ENCODE data around the gene ACVR2A. TPM values are rescaled to one million over a fixed set of nuclear protein-coding genes. Genes with fewer than 3 reads are reported as not detected.

Gene ACVR2A
- total and polyA plus RNA-seq, 2 of the 4 experiments (the other 2 are of a cell fraction) = 1.8 to 6.8 TPM

GRCh38 chr2:147872967-147873366 is 28.1 kb downstream of the ACVR2A start:
- TF ChIP-seq MXI1 (IDR thresholded peaks at IDR 0.05; ENCODE audit: borderline replicate concordance, low read depth, low read length) (no peak), USF2 (IDR thresholded peaks at IDR 0.05; ENCODE audit: low read depth, low read length) (no peak), RAD21 (IDR thresholded peaks at IDR 0.05; ENCODE audit: low read length) (no peak)
- H2AK9ac ChIP-seq (replicated peaks; ENCODE audit: low read depth, low read length, poor library complexity) = no peak overlapping the region
- no peak overlapping the region for H3K4ac ChIP-seq (ENCODE audit: low read depth, low read length)
- H3K9me3 ChIP-seq (ENCODE audit: control insufficient read depth, insufficient read depth, low read length) = no peaks in the 10 kb centered on the region
- no peaks in the 10 kb centered on the region; the same call in 1 of the 2 replicates for H3K9me1 ChIP-seq (ENCODE audit: insufficient read depth, low read length)
- H4K20me1 ChIP-seq (ENCODE audit: insufficient read depth, low read length) = peaks cover 3% of the 10 kb centered on the region; the same call in 1 of the 2 replicates
- no peak overlapping the region for H2BK20ac ChIP-seq (ENCODE audit: low read depth, low read length)
- H2AK5ac ChIP-seq (ENCODE audit: low read depth, low read length) = no peak overlapping the region
- no peak overlapping the region for H2BK120ac ChIP-seq (ENCODE audit: low read depth, low read length)
- no peak overlapping the region for H3K27ac ChIP-seq (ENCODE audit: insufficient read depth, low read length)
- intact Hi-C loops (cut with micrococcal nuclease) (no loop called here), dilution Hi-C loops (cut with HindIII; ENCODE audit: low sequenced_read_pairs, unreplicated experiment) (no loop called here), in situ Hi-C loops (cut with MboI; ENCODE audit: low sequenced_read_pairs) (no loop called here)
- no peak overlapping the region for H3K4me3 ChIP-seq (ENCODE audit: insufficient read depth, low read depth, low read length)
- BruUV-seq (replicated peaks) = no TSS peak
- H2AFZ ChIP-seq (replicated peaks; ENCODE audit: low read length, poor library complexity) = no peak overlapping the region
- H3K14ac ChIP-seq (replicated peaks; ENCODE audit: low read depth, low read length) = no peak overlapping the region
- no peak overlapping the region for H4K5ac ChIP-seq (ENCODE audit: low read depth, low read length)
- ChIA-PET POLR2A (ENCODE audit: unreplicated experiment) (no interaction called here), CTCF (no interaction called here)
- H3K23ac ChIP-seq (ENCODE audit: low read depth, low read length) = no peak overlapping the region
- no peak overlapping the region for H2BK15ac ChIP-seq (ENCODE audit: low read depth, low read length)
- no peak overlapping the region for H2BK5ac ChIP-seq (ENCODE audit: low read depth, low read length, poor library complexity, severe bottlenecking)
- H3K27me3 ChIP-seq (ENCODE audit: control insufficient read depth, insufficient read depth, low read length) = no peaks in the 10 kb centered on the region
- no peaks in the 10 kb centered on the region for H3K36me3 ChIP-seq (ENCODE audit: control insufficient read depth, insufficient read depth, low read length)
- H3K9ac ChIP-seq (ENCODE audit: low read depth, low read length) = no peak overlapping the region
- ATAC-seq (ENCODE audit: low read depth) (no peak), DNase-seq (no peak)
- peaks cover 10 to 20% of the 10 kb centered on the region in 2 experiments; a peak in 2 of 4 replicates for H3K79me1 ChIP-seq (ENCODE audit: low read depth in 1 of 2, low read length in 2 of 2)
- H3K4me2 ChIP-seq (ENCODE audit: low read depth, low read length) = no peak overlapping the region
- H3K56ac ChIP-seq (ENCODE audit: extremely low read depth, insufficient read depth, low read length) = no peak overlapping the region
- no peak overlapping the region for H3K18ac ChIP-seq (ENCODE audit: low read depth, low read length)
- no peak overlapping the region for H4K91ac ChIP-seq (ENCODE audit: insufficient read depth, low read depth, low read length)
- peaks cover 2% of the 10 kb centered on the region; the same call in 1 of the 2 replicates for H3K4me1 ChIP-seq (ENCODE audit: control insufficient read depth, insufficient read depth, low read length)
- H4K8ac ChIP-seq (ENCODE audit: low read depth in 2 of 2, low read length in 2 of 2) = no peak overlapping the region
